Osteocyte (in vitro differentiated cells): Measurements from ENCODE around the gene MAPKBP1. TPM values are rescaled to one million over a fixed set of nuclear protein-coding genes. Genes with fewer than 3 reads are reported as not detected.
"Not testable (repeated sequence)": the region's sequence is repeated elsewhere in the genome, so short reads cannot be mapped to it uniquely, and the experiment has no call there.

ENCODE experiments used
- DNase-seq: peaks from one replicate; pipeline ENCODE4 v3.0.0; 2021; ENCODE audit warnings: mixed read lengths; ENCODE audit not compliant: unreplicated experiment; ENCODE audit errors: extremely low spot score
- H3K27ac Mint-ChIP-seq: one replicate; pipeline ENCODE4 v1.8.0; 2021; ENCODE audit warnings: mild to moderate bottlenecking, mixed read lengths; ENCODE audit not compliant: unreplicated experiment
- H3K27me3 Mint-ChIP-seq: one replicate; pipeline ENCODE4 v1.8.0; 2021; ENCODE audit warnings: mixed read lengths; ENCODE audit not compliant: unreplicated experiment
- H3K36me3 Mint-ChIP-seq: one replicate; pipeline ENCODE4 v1.8.0; 2021; ENCODE audit warnings: mixed read lengths; ENCODE audit not compliant: unreplicated experiment
- H3K4me1 Mint-ChIP-seq: one replicate; pipeline ENCODE4 v1.8.0; 2021; ENCODE audit warnings: mixed read lengths; ENCODE audit not compliant: unreplicated experiment
- H3K4me3 Mint-ChIP-seq: one replicate; pipeline ENCODE4 v1.8.0; 2021; ENCODE audit warnings: mild to moderate bottlenecking, moderate library complexity, mixed read lengths; ENCODE audit not compliant: unreplicated experiment
- H3K9me3 Mint-ChIP-seq: one replicate; pipeline ENCODE4 v1.8.0; 2021; ENCODE audit warnings: mixed read lengths; ENCODE audit not compliant: unreplicated experiment
- total RNA-seq: library from RNA; stranded (reverse); gene quantifications from 2 replicates; pipeline ENCODE4 v1.2.1, GENCODE V29; 2021
- TF ChIP-seq, protein P1 (sequence below): fragments of 200-600 bp; sonication (generic); IDR thresholded peaks from 2 replicates; pipeline ENCODE4 v1.5.0; 2021; ENCODE audit warnings: antibody characterized with exemption, mild to moderate bottlenecking, moderate library complexity

The MAPKBP1 gene
- total RNA-seq, 1 donor from 2014 or later: 34.2 TPM

DNA sequence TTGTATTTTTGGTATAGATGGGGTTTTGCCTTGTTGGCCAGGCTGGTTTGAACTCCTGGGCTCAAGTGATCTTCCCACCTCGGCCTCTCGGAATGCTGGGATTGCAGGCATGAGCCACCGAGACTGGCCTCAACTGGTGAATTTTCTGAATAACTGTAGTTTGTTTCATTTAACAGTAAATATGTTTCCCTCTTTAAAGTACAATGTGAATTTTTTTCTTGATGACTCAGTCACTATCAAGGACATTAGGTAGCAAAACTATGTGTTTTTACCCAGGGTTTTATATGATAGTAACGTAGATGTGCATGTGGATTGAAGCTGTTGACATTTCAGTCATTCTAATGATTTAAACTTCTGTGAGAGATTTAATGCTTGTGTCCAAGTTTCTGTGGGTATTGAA is 40.2 kb upstream of the MAPKBP1 start:
- DNase-seq: no peak
- H3K27me3 Mint-ChIP-seq: no peaks in the 10 kb centered on the region
- no peaks in the 10 kb centered on the region for H3K9me3 Mint-ChIP-seq
- TF ChIP-seq, protein P1, sequence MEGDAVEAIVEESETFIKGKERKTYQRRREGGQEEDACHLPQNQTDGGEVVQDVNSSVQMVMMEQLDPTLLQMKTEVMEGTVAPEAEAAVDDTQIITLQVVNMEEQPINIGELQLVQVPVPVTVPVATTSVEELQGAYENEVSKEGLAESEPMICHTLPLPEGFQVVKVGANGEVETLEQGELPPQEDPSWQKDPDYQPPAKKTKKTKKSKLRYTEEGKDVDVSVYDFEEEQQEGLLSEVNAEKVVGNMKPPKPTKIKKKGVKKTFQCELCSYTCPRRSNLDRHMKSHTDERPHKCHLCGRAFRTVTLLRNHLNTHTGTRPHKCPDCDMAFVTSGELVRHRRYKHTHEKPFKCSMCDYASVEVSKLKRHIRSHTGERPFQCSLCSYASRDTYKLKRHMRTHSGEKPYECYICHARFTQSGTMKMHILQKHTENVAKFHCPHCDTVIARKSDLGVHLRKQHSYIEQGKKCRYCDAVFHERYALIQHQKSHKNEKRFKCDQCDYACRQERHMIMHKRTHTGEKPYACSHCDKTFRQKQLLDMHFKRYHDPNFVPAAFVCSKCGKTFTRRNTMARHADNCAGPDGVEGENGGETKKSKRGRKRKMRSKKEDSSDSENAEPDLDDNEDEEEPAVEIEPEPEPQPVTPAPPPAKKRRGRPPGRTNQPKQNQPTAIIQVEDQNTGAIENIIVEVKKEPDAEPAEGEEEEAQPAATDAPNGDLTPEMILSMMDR: no peak
- H3K27ac Mint-ChIP-seq: no peak overlapping the region
- no peaks in the 10 kb centered on the region for H3K4me1 Mint-ChIP-seq
- H3K36me3 Mint-ChIP-seq: peaks cover 33% of the 10 kb centered on the region
- H3K4me3 Mint-ChIP-seq: no peak overlapping the region

DNA sequence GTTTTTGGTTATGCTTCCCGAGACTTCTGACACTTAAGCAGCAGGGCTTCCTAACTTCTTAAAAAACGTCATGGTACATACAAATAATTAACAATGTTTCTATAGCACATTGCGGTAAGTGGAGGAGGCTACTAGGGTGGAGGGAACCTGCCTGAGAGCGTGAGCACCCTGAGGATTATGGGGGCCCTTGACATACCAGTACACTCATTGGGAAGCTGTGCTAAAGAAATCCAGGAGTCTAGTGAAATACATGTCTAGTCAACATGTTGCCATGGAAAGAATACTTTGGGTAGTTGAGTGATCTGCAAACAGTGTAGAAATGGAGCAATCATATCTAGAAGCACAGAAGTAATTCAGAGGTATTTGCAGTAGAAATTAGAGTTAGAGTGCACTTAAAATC is 39.2 kb upstream of the MAPKBP1 start:
- Mint-ChIP-seq H3K36me3 (peaks cover 35% of the 10 kb centered on the region), H3K4me3 (no peak overlapping the region)
- TF ChIP-seq, protein P1: no peak

DNA sequence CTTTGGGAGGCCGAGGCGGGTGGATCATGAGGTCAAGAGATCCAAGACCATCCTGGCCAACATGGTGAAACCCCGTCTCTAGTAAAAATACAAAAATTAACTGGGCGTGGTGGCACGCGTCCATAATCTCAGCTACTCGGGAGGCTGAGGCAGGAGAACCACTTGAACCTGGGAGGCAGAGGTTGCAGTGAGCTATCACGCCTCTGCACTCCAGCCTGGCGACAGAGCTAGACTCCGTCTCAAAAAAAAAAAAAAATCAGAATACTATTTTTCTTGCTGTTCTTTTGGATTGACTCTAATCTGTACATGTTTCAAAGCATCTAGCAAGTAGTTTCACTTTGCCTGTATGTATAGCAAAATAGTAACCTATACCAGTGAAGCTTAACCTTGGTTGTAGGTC is 38.8 kb upstream of the MAPKBP1 start:
- H3K4me1 Mint-ChIP-seq, DNase-seq, H3K27me3 Mint-ChIP-seq, H3K4me3 Mint-ChIP-seq, H3K27ac Mint-ChIP-seq, H3K9me3 Mint-ChIP-seq: not testable (repeated sequence)
- H3K36me3 Mint-ChIP-seq: peaks cover 35% of the 10 kb centered on the region

More for the DNA sequence above, 39.2 kb upstream of the MAPKBP1 start:
- no peak overlapping the region for H3K27ac Mint-ChIP-seq
- H3K9me3 Mint-ChIP-seq: no peaks in the 10 kb centered on the region
- H3K4me1 Mint-ChIP-seq: no peaks in the 10 kb centered on the region
- H3K27me3 Mint-ChIP-seq: no peaks in the 10 kb centered on the region
- no peak for DNase-seq

- TF ChIP-seq, protein P1: no peak
- H3K9me3 Mint-ChIP-seq: no peaks in the 10 kb centered on the region
- peaks cover 43% of the 10 kb centered on the region for H3K36me3 Mint-ChIP-seq
- DNase-seq: no peak
- H3K27me3 Mint-ChIP-seq: no peaks in the 10 kb centered on the region
- H3K27ac Mint-ChIP-seq: no peak overlapping the region
- H3K4me3 Mint-ChIP-seq: no peak overlapping the region
- no peaks in the 10 kb centered on the region for H3K4me1 Mint-ChIP-seq
Measured at GRCh38 chr15:41746802-41747201, 27.5 kb upstream of the MAPKBP1 start.

DNA sequence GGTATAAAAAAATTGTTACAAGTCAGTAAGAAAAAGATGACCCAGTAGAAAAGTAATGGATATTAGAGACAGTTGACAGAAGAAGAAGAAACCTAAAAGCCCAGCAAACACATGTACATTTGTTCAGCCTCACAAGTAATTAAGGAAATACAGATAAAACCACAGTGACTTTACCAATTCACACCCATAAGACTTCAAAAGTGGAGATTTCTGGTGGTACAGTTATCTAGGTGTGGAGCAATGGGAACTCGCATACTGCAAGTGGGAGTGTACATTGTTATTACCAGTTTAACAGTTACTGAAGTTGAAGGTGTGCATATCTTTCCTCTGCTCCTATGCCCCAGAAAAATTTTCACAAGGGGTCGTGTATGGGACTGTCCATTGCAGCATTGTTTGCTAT is 18.1 kb upstream of the MAPKBP1 start:
- H3K36me3 Mint-ChIP-seq: peaks cover 34% of the 10 kb centered on the region
- H3K4me1 Mint-ChIP-seq: no peaks in the 10 kb centered on the region
- TF ChIP-seq, protein P1: no peak
- H3K27ac Mint-ChIP-seq: no peak overlapping the region
- no peak overlapping the region for H3K4me3 Mint-ChIP-seq
- H3K27me3 Mint-ChIP-seq: no peaks in the 10 kb centered on the region
- no peak for DNase-seq
- H3K9me3 Mint-ChIP-seq: no peaks in the 10 kb centered on the region

- Mint-ChIP-seq H3K9me3 (no peaks in the 10 kb centered on the region), H3K4me3 (peak overlapping the region; percentile 86), H3K4me1 (peaks cover 43% of the 10 kb centered on the region), H3K27ac (peak overlapping the region; percentile 96), H3K27me3 (no peaks in the 10 kb centered on the region), H3K36me3 (peaks cover 6% of the 10 kb centered on the region)
- TF ChIP-seq, protein P1: peak; percentile 80
- no peak for DNase-seq
Measured at GRCh38 chr15:41772720-41773331, 1.5 kb upstream of the MAPKBP1 start.
